SW480 (cell line): Measurements from ENCODE around the gene SCAMP1.

Source experiments
- DNase-seq: peaks from one replicate; pipeline ENCODE4 v3.0.0-alpha.2; 2016; ENCODE audit warnings: low spot score

Gene SCAMP1

GRCh38 chr5:78514427-78515330 lies 154.3 kb downstream of the SCAMP1 start:
- DNase-seq = no peak

DNA sequence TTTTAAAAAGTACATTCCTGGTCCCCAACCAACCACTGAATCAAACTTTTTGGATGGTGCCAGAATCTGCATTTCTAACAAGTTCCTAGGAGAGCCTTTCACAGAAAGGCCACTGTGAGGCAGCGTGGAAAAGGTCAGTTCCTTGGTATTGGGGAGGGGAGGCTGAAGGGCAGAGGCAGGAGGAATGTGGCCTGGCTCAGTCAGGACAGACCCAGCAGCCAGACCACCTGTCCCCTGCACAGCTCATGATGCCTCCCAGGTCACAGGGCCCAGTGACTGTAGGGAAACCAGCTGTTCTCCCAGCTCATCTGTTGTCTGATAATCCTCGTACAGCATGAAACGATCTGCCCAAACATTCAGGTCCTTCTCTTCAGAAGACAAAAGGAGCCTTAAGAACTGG lies 155.3 kb downstream of the SCAMP1 start:
- no peak for DNase-seq

GRCh38 chr5:78518365-78519197 lies 158.2 kb downstream of the SCAMP1 start:
- DNase-seq = peak; percentile 37

DNA sequence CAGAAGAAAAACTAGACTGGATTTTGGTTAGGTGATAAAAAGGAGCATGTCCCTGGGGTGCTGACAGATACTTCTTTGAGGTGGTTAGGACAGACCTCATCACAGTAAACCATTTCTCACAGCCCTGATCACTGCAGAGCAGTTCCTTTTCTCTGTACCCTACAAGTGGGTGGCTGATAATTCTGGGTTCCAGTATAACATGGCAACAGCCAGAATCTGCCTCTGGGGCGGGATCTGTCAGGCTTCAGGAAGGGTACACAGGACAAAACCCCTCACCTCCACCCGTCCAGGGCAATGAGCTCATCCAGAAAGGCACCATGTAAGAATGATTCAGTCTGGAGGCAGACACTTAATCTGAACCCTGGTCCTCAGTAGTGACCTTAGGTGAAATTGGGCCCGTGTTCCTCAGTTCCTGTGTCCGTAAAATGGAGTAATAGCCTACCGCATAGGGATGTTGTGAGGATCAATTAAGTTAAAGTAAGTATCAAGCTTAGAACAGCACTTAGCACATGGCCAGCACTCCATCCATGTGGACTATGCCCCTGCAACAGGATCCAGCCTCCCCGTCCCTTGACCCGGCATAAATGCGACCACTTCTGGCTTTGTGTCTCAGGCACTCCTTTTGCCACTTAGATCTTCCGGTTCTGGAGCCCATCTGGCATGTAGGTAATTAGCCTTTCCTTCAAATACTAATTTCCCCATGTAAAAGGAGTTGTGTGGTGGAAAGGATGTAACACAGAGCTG lies 159.0 kb downstream of the SCAMP1 start:
- DNase-seq = no peak

GRCh38 chr5:78521455-78521854 lies 161.0 kb downstream of the SCAMP1 start:
- no peak for DNase-seq

GRCh38 chr5:78522476-78523260 lies 162.3 kb downstream of the SCAMP1 start:
- DNase-seq = no peak

DNA sequence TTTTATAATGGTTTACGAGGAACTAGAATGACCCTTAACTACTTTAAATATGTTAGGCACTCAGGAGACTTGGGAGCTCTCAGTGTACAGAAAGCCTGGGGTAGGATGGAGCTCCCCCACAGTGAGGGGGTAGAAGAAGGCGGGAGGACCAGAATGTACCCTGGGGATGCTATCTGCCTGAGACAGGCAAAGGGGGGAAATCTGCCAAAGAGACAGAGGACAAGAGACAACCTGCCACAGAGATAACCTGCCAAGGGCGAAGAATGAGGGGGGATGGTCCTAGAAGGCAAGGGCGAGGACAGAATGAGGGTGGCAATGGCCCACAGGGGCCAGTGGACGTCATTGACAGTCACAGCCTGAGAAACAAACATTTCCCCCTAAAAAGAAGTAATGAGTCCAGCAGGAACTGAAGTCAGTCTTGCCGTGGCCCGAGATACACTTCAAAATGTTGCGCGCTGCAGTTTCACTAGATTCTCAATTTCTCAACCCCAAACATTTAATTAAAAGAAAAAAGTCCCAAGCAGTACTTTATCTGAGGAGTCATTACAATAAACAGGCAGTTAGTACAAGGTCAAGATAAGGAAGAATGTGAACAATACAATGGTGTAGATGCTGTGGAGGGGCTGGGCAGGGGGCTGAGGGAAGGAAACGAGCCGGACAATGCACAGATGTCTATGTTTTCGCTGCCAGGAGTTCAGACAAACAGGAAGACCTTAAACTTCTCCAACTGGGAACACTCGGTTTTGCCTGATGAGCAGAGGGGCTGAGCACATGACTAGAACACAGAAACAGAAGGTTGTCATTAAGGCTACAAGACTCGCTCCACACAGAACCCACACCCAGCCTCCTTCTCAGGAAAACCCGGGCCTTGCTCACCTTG lies 163.1 kb downstream of the SCAMP1 start:
- no peak for DNase-seq

DNA sequence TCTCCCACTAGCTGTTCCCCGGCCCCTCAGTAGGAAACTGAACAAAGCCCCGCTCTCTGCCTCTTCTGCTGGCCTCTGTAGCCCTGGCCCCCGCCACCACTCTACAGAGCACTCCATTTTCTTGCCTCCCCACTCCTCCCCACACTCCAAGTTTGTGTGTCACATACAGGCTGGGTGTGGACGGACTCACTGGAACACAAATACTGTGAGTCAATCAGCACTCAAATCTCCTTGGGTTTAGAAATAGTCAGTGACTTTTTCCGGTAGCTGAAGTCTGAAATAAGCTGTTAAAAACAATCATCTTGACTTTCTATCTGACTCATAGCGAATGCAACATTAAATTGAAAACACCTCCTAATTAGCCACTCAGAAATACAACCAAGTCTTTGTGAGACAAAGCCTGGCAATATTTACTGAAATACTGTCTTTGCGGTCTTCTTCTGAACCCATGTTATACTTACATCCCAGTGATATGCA lies 165.7 kb downstream of the SCAMP1 start:
- no peak for DNase-seq

DNA sequence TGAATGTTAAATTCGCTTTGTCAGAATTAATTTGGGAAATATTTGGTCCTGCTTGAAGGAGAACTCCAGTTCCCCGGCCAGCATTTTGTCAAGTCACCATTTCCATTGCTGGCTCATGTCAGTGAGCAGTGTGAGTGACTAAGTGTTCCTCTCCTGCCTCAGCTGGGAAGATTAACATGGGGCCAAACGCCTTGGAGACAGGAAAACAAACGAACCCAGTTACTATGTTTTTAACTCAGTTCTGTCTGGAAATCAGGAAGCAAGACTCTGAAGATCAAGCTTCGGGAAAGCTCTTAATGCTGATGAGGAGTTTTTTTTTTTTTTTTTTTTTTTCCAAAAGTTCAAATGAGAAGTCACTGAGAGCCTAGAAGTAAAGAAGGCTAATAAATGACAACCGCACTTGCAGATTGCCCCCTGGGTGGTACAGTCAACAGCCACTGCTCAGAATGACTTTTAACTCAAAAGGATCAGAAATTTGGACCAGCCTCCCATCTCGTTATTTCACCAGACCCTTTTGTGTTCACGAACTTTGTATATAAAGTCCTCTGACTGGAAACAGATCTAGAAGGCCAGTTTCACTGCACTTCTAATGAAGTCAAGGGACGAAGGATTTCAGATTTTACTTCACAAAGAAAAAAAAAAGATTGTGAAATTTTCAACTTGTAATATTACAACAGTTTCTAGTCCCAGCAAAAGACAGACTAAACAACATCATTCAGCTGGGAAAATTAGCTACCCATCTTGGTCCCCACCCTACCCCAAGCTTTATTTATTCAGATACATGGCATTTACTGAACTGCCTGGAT lies 166.8 kb downstream of the SCAMP1 start:
- no peak for DNase-seq

DNA sequence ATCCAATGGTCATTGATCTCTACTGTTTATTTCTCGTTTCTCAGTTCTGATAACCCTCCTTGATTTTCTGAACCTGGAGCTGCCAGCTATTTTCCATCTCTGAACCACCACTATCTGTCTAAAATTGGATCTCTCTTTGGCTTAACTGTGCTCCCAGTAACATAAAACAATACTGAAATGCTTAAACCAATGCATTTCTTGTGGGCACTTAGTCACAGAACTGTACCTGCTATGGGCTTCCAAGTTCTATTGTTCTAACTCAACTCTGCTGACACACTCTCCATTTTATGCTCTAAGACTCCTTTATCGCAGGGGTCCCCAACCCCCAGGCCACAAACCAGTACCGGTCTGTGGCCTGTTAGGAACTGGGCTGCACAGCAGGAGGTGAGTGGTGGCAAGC lies 167.5 kb downstream of the SCAMP1 start:
- DNase-seq = no peak
